ENCODE results near the gene CUX1. TPM values are rescaled to one million over a fixed set of nuclear protein-coding genes. Genes with fewer than 3 reads are reported as not detected.
"Not testable (repeated sequence)": the region's sequence is repeated elsewhere in the genome, so short reads cannot be mapped to it uniquely, and the experiment has no call there.

Gene CUX1
- polyA plus RNA-seq, 1 experiment: 29.7 TPM

DNA sequence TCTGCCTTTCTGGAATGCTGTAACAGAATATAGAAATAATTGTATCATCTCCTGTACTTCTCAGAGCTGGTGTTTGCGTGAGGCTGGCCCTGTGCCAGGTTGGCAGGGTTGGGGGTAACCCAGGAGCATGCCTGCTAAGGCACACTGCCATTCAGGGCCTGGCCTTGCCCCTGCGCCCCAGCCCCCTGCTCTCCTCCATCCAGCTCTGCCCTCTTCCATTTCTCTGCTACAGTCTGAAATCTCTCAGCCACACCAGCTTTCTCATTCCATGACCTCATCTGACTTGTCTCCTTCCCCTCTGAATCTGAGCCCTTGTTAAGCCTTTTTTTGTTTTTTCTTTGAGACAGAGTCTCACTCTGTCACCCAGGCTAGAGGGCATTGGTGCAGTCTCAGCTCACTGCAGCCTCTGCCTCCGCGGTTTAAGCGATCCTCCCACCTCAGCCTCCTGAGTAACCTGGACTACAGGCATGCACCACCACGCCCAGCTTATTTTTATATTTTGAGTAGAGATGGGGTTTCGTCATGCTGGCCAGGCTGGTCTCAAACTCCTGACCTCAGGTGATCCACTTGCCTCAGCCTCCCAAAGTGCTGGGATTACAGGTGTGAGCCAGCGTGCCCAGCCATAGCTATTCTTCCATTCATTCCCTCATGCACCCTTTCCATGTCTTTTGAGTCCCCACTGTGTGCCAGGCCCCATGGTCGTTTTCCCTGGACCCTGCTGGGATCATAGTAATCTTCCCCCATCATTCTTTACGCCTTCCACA is 206.8 kb downstream of the CUX1 start:
- DNase-seq (ENCODE audit: low read depth, low spot score): no peak
- TF ChIP-seq, protein P1, sequence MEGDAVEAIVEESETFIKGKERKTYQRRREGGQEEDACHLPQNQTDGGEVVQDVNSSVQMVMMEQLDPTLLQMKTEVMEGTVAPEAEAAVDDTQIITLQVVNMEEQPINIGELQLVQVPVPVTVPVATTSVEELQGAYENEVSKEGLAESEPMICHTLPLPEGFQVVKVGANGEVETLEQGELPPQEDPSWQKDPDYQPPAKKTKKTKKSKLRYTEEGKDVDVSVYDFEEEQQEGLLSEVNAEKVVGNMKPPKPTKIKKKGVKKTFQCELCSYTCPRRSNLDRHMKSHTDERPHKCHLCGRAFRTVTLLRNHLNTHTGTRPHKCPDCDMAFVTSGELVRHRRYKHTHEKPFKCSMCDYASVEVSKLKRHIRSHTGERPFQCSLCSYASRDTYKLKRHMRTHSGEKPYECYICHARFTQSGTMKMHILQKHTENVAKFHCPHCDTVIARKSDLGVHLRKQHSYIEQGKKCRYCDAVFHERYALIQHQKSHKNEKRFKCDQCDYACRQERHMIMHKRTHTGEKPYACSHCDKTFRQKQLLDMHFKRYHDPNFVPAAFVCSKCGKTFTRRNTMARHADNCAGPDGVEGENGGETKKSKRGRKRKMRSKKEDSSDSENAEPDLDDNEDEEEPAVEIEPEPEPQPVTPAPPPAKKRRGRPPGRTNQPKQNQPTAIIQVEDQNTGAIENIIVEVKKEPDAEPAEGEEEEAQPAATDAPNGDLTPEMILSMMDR (IDR thresholded peaks at IDR 0.05; ENCODE audit: low read depth, low read length): no peak
- H3K4me3 ChIP-seq (ENCODE audit: low read depth, low read length): no peak overlapping the region
- no peak overlapping the region for H3K27ac ChIP-seq (ENCODE audit: low read depth, low read length)
- ChIA-PET CTCF (interaction anchor here (0.6 kb wide), 1 partner anchor 237 kb away, joined by 4 read pairs; no protein-coding TSS in a partner anchor), POLR2A (interaction anchor here (0.7 kb wide), 1 partner anchor 215 kb away, joined by 3 read pairs; no protein-coding TSS in a partner anchor)
- no peaks in the 10 kb centered on the region for H3K27me3 ChIP-seq (ENCODE audit: control insufficient read depth, insufficient read depth, low read length)
- H3K9me3 ChIP-seq (ENCODE audit: control insufficient read depth, insufficient read depth, low read length): no peaks in the 10 kb centered on the region

DNA sequence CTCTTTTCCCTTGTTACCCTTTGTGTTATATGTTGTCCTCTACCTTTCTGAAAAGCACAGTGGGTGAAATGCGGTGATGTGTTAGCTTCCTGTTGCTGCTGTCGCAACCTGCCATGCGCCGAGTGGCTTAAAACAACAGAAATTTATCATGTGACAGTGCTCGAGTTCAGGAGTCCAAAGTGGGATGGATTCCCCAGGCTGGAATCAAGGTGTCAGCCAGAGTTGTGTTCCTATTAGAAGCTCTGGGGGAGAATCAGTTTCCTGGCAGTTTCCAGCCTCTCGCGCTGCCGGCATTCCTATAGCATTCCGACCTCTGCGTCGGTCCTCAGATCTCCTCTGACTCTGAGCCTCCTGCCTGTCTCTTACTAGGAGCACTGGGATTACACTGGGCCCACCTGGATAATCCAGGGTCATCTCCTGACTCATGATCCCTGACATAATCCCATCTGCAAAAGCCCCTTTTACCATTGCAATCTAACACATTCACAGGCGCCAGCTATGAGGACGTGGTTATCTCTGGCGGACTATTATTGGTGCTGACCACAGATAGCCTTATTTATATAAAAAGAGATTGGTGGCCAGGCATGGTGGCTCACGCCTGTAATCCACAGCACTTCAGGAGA is 207.5 kb downstream of the CUX1 start:
- H3K9me3 ChIP-seq (ENCODE audit: control insufficient read depth, insufficient read depth, low read length): no peaks in the 10 kb centered on the region
- CTCF ChIA-PET: no interaction called here
- POLR2A ChIA-PET: no interaction called here
- TF ChIP-seq, protein P1 (IDR thresholded peaks at IDR 0.05; ENCODE audit: low read depth, low read length): no peak
- H3K27me3 ChIP-seq (ENCODE audit: control insufficient read depth, insufficient read depth, low read length): no peaks in the 10 kb centered on the region
- no peak for DNase-seq (ENCODE audit: low read depth, low spot score)
- no peak overlapping the region for H3K27ac ChIP-seq (ENCODE audit: low read depth, low read length)
- H3K4me3 ChIP-seq (ENCODE audit: low read depth, low read length): no peak overlapping the region

DNA sequence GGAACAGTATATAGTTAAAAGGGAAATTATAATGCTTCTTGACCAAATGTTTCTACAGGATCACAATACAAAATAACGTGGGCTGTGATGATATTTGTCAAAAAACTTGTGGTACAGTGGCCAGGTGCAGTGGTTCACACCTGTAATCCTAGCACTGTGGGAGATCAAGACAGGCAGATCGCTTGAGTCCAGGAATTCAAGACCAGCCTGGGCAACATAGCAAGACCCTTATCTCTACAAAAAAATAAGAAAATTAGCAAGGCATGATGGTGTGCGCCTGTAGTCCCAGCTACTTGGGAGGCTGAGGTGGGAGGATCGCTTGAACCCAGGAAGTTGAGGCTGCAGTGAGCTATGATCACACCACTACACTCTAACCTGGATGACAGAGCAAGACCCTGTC is 208.4 kb downstream of the CUX1 start:
- POLR2A ChIA-PET: interaction anchor here (0.6 kb wide), 1 partner anchor 9 kb away, joined by 3 read pairs; no protein-coding TSS in a partner anchor
- H3K27ac ChIP-seq (ENCODE audit: low read depth, low read length); H3K27me3 ChIP-seq (ENCODE audit: control insufficient read depth, insufficient read depth, low read length); DNase-seq (ENCODE audit: low read depth, low spot score); H3K4me3 ChIP-seq (ENCODE audit: low read depth, low read length); CTCF ChIA-PET; H3K9me3 ChIP-seq (ENCODE audit: control insufficient read depth, insufficient read depth, low read length): not testable (repeated sequence)

DNA sequence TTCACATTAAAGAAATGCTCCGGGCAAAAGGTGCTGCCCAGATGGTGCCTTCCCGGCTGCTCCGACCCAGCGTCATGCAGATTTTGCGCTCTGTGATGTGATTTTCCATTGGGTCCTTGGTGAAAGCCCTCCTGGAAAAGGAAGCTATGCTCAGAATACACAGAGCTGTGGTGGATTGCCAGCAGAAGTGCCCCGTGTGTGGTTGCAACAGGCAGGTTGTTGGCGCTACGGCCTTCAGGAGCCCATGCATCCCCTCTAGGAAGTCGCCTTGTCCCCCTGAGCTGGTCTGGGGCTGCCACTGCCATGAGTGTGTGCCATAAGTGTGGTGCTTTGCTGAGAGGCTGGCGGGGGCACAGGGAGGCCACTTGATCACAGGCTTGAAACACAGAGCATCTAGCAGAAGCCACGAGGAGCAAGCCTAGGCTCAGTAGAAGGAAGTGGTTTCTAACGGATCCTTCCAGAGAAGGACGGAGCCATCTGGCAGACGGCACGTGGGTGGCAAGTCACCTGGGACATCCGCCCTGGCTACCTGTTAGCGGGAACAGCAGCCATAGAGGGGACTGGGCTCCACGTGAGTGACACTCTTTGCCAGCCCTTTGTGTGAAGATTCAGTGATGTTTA is 210.9 kb downstream of the CUX1 start:
- CTCF ChIA-PET: interaction anchor here (0.7 kb wide), 1 partner anchor 51 kb away, joined by 3 read pairs; no protein-coding TSS in a partner anchor
- Histone ChIP-seq H3K27ac (ENCODE audit: low read depth, low read length) (no peak overlapping the region), H3K27me3 (ENCODE audit: control insufficient read depth, insufficient read depth, low read length) (no peaks in the 10 kb centered on the region), H3K4me3 (ENCODE audit: low read depth, low read length) (no peak overlapping the region), H3K9me3 (ENCODE audit: control insufficient read depth, insufficient read depth, low read length) (no peaks in the 10 kb centered on the region)
- TF ChIP-seq, protein P1 (IDR thresholded peaks at IDR 0.05; ENCODE audit: low read depth, low read length): no peak
- no peak for DNase-seq (ENCODE audit: low read depth, low spot score)
- POLR2A ChIA-PET: no interaction called here

DNA sequence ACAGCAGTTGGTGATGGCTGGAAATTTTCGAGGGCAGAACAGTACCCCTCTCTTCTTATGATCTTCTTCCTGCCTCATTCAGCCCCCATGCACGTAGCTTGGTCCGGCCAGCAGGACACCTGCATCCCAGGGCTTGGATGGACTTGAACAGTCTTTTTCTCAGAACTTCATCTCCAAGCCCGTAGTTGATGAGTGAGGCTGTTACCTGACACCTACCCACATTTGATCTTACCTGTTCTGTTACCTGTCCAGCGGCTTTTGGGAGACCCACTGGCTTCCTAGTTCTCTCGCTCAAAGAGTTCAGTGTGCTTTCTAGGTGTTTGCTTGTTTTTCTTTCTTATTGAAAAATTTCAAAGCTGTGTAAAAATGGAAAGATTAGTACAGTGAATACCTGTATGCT is 212.2 kb downstream of the CUX1 start:
- no peak for DNase-seq (ENCODE audit: low read depth, low spot score)
- no peak overlapping the region for H3K4me3 ChIP-seq (ENCODE audit: low read depth, low read length)
- no peaks in the 10 kb centered on the region for H3K9me3 ChIP-seq (ENCODE audit: control insufficient read depth, insufficient read depth, low read length)
- ChIA-PET POLR2A (interaction anchor here (0.6 kb wide), 1 partner anchor 165 kb away, joined by 3 read pairs; no protein-coding TSS in a partner anchor), CTCF (no interaction called here)
- H3K27me3 ChIP-seq (ENCODE audit: control insufficient read depth, insufficient read depth, low read length): no peaks in the 10 kb centered on the region
- TF ChIP-seq, protein P1 (IDR thresholded peaks at IDR 0.05; ENCODE audit: low read depth, low read length): no peak
- no peak overlapping the region for H3K27ac ChIP-seq (ENCODE audit: low read depth, low read length)

All from AG04450 (cell line).